Ovary (tissue), 3 donors: ENCODE results near the gene SH3BGRL2.

Source experiments
- CTCF ChIP-seq, 3 donors: fragments of 450-650 bp in 2 of 3; fragments of 200-600 bp in 1 of 3; IDR thresholded peaks; one replicate each; pipeline versions ENCODE4 v1.5.1 to v1.8.0; 2016 to 2022; ENCODE audit warnings: antibody characterized with exemption in 3 of 3, mild to moderate bottlenecking in 1 of 3
- EP300 ChIP-seq: sonication (generic); formaldehyde crosslinking; IDR thresholded peaks from one replicate; pipeline ENCODE4 v1.6.1; 2017; ENCODE audit warnings: antibody characterized with exemption
- POLR2A ChIP-seq: fragments of 450-650 bp; IDR thresholded peaks from one replicate; pipeline ENCODE4 v1.6.1; 2017; ENCODE audit warnings: antibody characterized with exemption, mild to moderate bottlenecking, moderate library complexity
- donor health status: DM: no; HTN: no; CAD: no.

GRCh38 chr6:79718509-79719247 is 87.5 kb downstream of the SH3BGRL2 start:
- TF ChIP-seq CTCF (IDR thresholded peaks at IDR 0.05) (no peak), POLR2A (no peak), EP300 (no peak)
